SK-N-SH (cell line): ENCODE measurements around the gene PTTG1IP. TPM values are rescaled to one million over a fixed set of nuclear protein-coding genes. Genes with fewer than 3 reads are reported as not detected.

Experiments used
- CTCF ChIA-PET: fragments of 300-600, 350-600 bp; formaldehyde crosslinking; extraction: SDS; loops from one replicate; lab custom pipeline; 2021; lab: Yijun Ruan, JAX
- POLR2A ChIA-PET: fragments of 350-600 bp; sonication (Branson Sonifier 250); formaldehyde crosslinking; extraction: SDS; loops from one replicate; lab custom pipeline; 2020; ENCODE audit warnings: antibody characterized with exemption, inconsistent platforms; lab: Yijun Ruan, JAX
- DNase-seq: peaks from one replicate; pipeline ENCODE4 v3.0.0; 2012
- H2AFZ ChIP-seq: fragments of 200-600 bp; sonication (generic); 2 replicates; pipeline ENCODE4 v1.8.1; 2016; ENCODE audit warnings: antibody characterized with exemption, mild to moderate bottlenecking, low read depth
- H3F3A ChIP-seq: fragments of 200-600 bp; sonication (generic); replicated peaks from 2 replicates; pipeline ENCODE3; 2016; ENCODE audit warnings: antibody characterized with exemption, mild to moderate bottlenecking; ENCODE audit not compliant: insufficient read depth
- H3K27ac ChIP-seq, 2 experiments: fragments of 200-500 bp in 1 of 2; fragments of 200-600 bp in 1 of 2; sonication (Bioruptor generic) in 1 of 2; sonication (generic), shearing (Covaris generic) in 1 of 2; 2 replicates each; pipeline versions ENCODE4 v1.5.1 to v1.6.1; 2014 to 2016; ENCODE audit warnings: low read depth in 2 of 2, inconsistent platforms in 1 of 2, low read length in 1 of 2, mild to moderate bottlenecking in 1 of 2, mixed read lengths in 1 of 2
- H3K27me3 ChIP-seq: fragments of 200-600 bp; sonication (generic), shearing (Covaris generic); 2 replicates; pipeline ENCODE4 v1.6.1; 2016; ENCODE audit warnings: mixed run types; ENCODE audit not compliant: insufficient read depth
- H3K36me3 ChIP-seq, 2 experiments: fragments of 200-500 bp in 1 of 2; fragments of 200-600 bp in 1 of 2; sonication (Bioruptor generic) in 1 of 2; sonication (generic) in 1 of 2; replicated peaks in 1 of 2; 2 replicates each; pipeline versions ENCODE3 to v1.5.1; 2014 to 2016; ENCODE audit warnings: low read length in 1 of 2, mild to moderate bottlenecking in 1 of 2; ENCODE audit not compliant: insufficient read depth in 2 of 2, control insufficient read depth in 1 of 2
- H3K4me1 ChIP-seq, 2 experiments: fragments of 200-500 bp in 1 of 2; fragments of 200-600 bp in 1 of 2; sonication (Bioruptor generic) in 1 of 2; sonication (generic), shearing (Covaris generic) in 1 of 2; 2 replicates each; pipeline versions ENCODE4 v1.5.1 to v1.6.1; 2014 to 2016; ENCODE audit warnings: low read depth in 1 of 2, low read length in 1 of 2, mixed run types in 1 of 2; ENCODE audit not compliant: insufficient read depth in 2 of 2, control insufficient read depth in 1 of 2
- H3K4me2 ChIP-seq: fragments of 200-600 bp; sonication (generic), shearing (Covaris generic); 2 replicates; pipeline ENCODE4 v1.6.1; 2017; ENCODE audit warnings: mixed run types
- H3K4me3 ChIP-seq, 2 experiments: fragments of 200-500 bp in 1 of 2; fragments of 200-600 bp in 1 of 2; sonication (Bioruptor generic) in 1 of 2; sonication (generic), shearing (Covaris generic) in 1 of 2; 2 replicates each; pipeline versions ENCODE4 v1.5.1 to v1.8.1; 2014 to 2016; ENCODE audit warnings: low read depth in 2 of 2, inconsistent platforms in 1 of 2, low read length in 1 of 2, mild to moderate bottlenecking in 1 of 2, mixed read lengths in 1 of 2, moderate library complexity in 1 of 2
- H3K79me2 ChIP-seq: fragments of 200-600 bp; sonication (generic); 2 replicates; pipeline ENCODE4 v1.8.1; 2017; ENCODE audit warnings: mild to moderate bottlenecking; ENCODE audit not compliant: insufficient read depth
- H3K9ac ChIP-seq: fragments of 200-600 bp; sonication (generic); 2 replicates; pipeline ENCODE4 v1.6.1; 2017; ENCODE audit warnings: mixed run types
- H3K9me2 ChIP-seq: fragments of 200-600 bp; sonication (generic); 2 replicates; pipeline ENCODE4 v1.6.1; 2017; ENCODE audit warnings: mixed run types
- H3K9me3 ChIP-seq: fragments of 200-600 bp; sonication (generic); 2 replicates; pipeline ENCODE4 v1.6.1; 2017; ENCODE audit warnings: mixed run types, mild to moderate bottlenecking, moderate library complexity
- H4K20me1 ChIP-seq: fragments of 200-600 bp; sonication (generic); 2 replicates; pipeline ENCODE4 v1.6.1; 2017; ENCODE audit warnings: mild to moderate bottlenecking, mixed run types; ENCODE audit not compliant: insufficient read depth
- EZH2phosphoT487 ChIP-seq: fragments of 200-600 bp; sonication (generic); IDR thresholded peaks from 2 replicates; pipeline ENCODE4 v1.6.1; 2017; ENCODE audit warnings: low read depth, mixed run types, mild to moderate bottlenecking, antibody characterized with exemption, moderate library complexity, borderline replicate concordance
- FOXJ3 ChIP-seq: sonication (generic); formaldehyde crosslinking; IDR thresholded peaks from 2 replicates; pipeline ENCODE4 v1.5.1; 2020; ENCODE audit warnings: mild to moderate bottlenecking, missing genetic modification reagents
- FOXM1 ChIP-seq: IDR thresholded peaks from 2 replicates; pipeline ENCODE4 v1.4.0; 2012; ENCODE audit warnings: low read depth, mild to moderate bottlenecking
- JUND ChIP-seq: IDR thresholded peaks from 2 replicates; pipeline ENCODE4 v1.4.0; 2012
- MXI1 ChIP-seq: IDR thresholded peaks from 2 replicates; pipeline ENCODE4 v1.6.1; 2012; ENCODE audit warnings: mild to moderate bottlenecking, low read depth, low read length, improper control_type of control experiment
- POLR2AphosphoS5 ChIP-seq: IDR thresholded peaks from 2 replicates; pipeline ENCODE4 v1.6.1; 2012; ENCODE audit warnings: low read depth, low read length
- RAD21 ChIP-seq: IDR thresholded peaks from 2 replicates; pipeline ENCODE4 v1.6.1; 2012; ENCODE audit warnings: mild to moderate bottlenecking, low read length
- RCOR1 ChIP-seq: fragments of 150-350 bp; IDR thresholded peaks from 2 replicates; pipeline ENCODE4 v1.6.1; 2017; ENCODE audit warnings: antibody characterized with exemption, low read length
- RFX5 ChIP-seq: IDR thresholded peaks from 2 replicates; pipeline ENCODE4 v1.6.1; 2012; ENCODE audit warnings: mild to moderate bottlenecking, improper control_type of control experiment, low read length
- RXRA ChIP-seq: IDR thresholded peaks from 2 replicates; pipeline ENCODE4 v1.4.0; 2012; ENCODE audit warnings: low read depth, mild to moderate bottlenecking, borderline replicate concordance
- TCF12 ChIP-seq: IDR thresholded peaks from 2 replicates; pipeline ENCODE4 v1.4.0; 2012
- TEAD4 ChIP-seq: IDR thresholded peaks from 2 replicates; pipeline ENCODE4 v1.4.0; 2012; ENCODE audit warnings: mild to moderate bottlenecking, borderline replicate concordance; ENCODE audit not compliant: insufficient read depth
- WGBS: methylation state at CpG from one replicate; pipeline ENCODE4 v1.1.6; 2017; ENCODE audit warnings: low lambda C conversion rate; 5-methylcytosine and 5-hydroxymethylcytosine counted together
- polyA plus RNA-seq, 3 experiments: library from polyadenylated mRNA; depleted of rRNA; stranded (reverse); fragments of >200 nt; gene quantifications; 2 replicates each; pipeline ENCODE4 v1.2.3, GENCODE V29; 2012
- TF ChIP-seq, protein P1 (sequence below): fragments of 200-600 bp; sonication (generic); IDR thresholded peaks from 2 replicates; pipeline ENCODE4 v1.6.1; 2017; ENCODE audit warnings: antibody characterized with exemption, mild to moderate bottlenecking, moderate library complexity
- TF ChIP-seq, protein P2 (sequence below): fragments of 150-350 bp; IDR thresholded peaks from 2 replicates; pipeline ENCODE4 v1.6.1; 2017; ENCODE audit warnings: antibody characterized with exemption, low read length, low read depth, borderline replicate concordance

Gene PTTG1IP
- polyA plus RNA-seq, 1 of the 3 experiments (the other 2 are of a cell fraction), result 171 TPM

DNA sequence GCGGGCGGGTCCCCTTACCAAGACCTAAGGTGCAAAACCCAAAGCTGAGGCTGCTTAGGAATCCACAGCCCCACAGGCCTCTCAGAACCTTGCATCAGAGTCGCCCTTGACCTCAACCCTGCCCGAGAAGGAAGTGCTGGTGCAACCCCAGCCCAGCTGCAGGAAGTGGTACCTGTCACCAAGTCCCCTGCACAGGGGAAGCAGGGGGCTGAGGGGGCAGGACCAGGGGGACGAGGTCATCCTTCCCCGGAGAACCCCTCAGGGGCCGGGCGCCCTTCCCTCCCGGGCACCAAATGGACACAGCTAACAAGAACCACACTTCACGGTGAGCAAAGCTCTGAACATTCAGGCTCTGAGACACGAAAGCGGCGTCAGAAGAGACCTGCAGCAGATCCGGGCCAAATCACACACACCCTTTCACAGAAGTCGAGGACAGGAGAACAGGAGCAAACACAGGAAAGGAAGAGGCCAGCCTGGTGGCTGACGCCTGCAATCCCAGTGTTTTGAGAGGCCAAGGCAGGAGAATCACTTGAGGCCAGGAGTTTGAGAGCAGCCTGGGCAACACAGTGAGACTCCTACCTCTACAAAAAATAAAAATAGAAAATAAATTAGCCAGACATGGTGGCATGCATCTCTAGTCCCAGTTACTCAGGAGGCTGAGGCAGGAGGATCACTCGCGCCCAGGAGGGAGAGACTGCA lies 40.8 kb upstream of the PTTG1IP start:
- ChIA-PET POLR2A (no interaction called here), CTCF (interaction anchor here (1.1 to 2.9 kb wide), 5 partner anchors 18 to 121 kb away, joined by 3 to 8 read pairs (median 4); no protein-coding TSS in a partner anchor)
- no peak overlapping the region for H3K27ac ChIP-seq
- H3K27me3 ChIP-seq, result no peaks in the 10 kb centered on the region; the same call in 1 of the 2 replicates
- H3K79me2 ChIP-seq, result no peaks in the 10 kb centered on the region
- no peak overlapping the region for H3K4me3 ChIP-seq
- H3K36me3 ChIP-seq, result no peaks in the 10 kb centered on the region
- peaks cover 5 to 17% of the 10 kb centered on the region in 2 experiments; a peak in 2 of 4 replicates for H3K4me1 ChIP-seq
- TF ChIP-seq FOXM1 (no peak), RAD21 (no peak), FOXJ3 (CRISPR knock-in tag) (no peak), TCF12 (no peak), POLR2AphosphoS5 (no peak), RXRA (no peak), TEAD4 (no peak), RCOR1 (no peak), EZH2phosphoT487 (no peak)
- TF ChIP-seq, protein P1, sequence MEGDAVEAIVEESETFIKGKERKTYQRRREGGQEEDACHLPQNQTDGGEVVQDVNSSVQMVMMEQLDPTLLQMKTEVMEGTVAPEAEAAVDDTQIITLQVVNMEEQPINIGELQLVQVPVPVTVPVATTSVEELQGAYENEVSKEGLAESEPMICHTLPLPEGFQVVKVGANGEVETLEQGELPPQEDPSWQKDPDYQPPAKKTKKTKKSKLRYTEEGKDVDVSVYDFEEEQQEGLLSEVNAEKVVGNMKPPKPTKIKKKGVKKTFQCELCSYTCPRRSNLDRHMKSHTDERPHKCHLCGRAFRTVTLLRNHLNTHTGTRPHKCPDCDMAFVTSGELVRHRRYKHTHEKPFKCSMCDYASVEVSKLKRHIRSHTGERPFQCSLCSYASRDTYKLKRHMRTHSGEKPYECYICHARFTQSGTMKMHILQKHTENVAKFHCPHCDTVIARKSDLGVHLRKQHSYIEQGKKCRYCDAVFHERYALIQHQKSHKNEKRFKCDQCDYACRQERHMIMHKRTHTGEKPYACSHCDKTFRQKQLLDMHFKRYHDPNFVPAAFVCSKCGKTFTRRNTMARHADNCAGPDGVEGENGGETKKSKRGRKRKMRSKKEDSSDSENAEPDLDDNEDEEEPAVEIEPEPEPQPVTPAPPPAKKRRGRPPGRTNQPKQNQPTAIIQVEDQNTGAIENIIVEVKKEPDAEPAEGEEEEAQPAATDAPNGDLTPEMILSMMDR, result no peak
- TF ChIP-seq, protein P2, sequence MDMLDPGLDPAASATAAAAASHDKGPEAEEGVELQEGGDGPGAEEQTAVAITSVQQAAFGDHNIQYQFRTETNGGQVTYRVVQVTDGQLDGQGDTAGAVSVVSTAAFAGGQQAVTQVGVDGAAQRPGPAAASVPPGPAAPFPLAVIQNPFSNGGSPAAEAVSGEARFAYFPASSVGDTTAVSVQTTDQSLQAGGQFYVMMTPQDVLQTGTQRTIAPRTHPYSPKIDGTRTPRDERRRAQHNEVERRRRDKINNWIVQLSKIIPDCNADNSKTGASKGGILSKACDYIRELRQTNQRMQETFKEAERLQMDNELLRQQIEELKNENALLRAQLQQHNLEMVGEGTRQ, result no peak
- no peak overlapping the region for H3K9ac ChIP-seq
- H3K9me3 ChIP-seq, result no peaks in the 10 kb centered on the region
- no peaks in the 10 kb centered on the region for H3F3A ChIP-seq
- no peak for DNase-seq
- H3K4me2 ChIP-seq, result no peak overlapping the region
- no peaks in the 10 kb centered on the region for H3K9me2 ChIP-seq
- H2AFZ ChIP-seq, result peak overlapping the region; percentile 22; the same call in 1 of the 2 replicates
- 87% methylated on average over 9 of the region's 18 CpGs for WGBS
- H4K20me1 ChIP-seq, result no peaks in the 10 kb centered on the region

DNA sequence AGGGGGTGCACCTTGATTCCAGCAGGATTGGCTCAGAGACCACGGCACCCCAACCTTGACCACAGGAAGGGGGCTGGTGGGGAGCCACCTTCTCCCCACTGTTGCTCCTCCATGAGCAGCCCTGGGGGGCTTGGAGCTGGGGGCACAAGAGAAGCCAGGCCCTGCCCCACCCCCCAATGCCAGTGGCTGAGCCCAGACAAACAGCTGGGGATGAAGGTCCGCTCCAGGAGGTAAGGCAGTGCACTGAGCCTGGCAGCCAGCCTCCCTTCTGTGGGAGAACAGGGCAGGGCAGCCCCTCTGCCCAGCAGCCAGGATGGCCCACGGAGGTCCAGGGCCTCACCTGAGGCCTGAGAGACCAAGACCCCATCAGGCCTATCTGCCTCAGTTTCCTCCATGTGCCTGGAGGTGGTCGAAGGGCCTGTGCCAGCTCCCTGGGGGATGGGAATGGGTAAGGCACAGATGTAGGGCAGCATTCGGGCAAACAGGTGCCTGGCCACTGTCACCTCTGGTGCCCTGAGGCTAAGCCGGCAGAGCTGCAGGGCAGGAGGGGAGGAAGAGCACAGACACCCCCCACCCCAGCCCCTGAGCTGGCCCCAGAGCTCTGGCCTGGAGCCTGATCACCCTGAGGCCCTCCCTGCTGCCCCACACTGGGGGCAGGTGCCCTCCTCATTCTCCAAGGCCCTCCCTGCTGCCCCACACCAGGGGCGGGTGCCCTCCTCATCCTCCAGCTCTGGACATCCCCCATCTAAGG lies 40.1 kb upstream of the PTTG1IP start:
- Histone ChIP-seq H3K4me1 (peaks cover 5 to 17% of the 10 kb centered on the region in 2 experiments; a peak in 2 of 4 replicates), H2AFZ (no peak overlapping the region), H3K27ac (no peak overlapping the region), H3K27me3 (no peaks in the 10 kb centered on the region; the same call in 1 of the 2 replicates), H3K79me2 (no peaks in the 10 kb centered on the region), H3K9me3 (no peaks in the 10 kb centered on the region), H3K4me2 (no peak overlapping the region), H3K9me2 (no peaks in the 10 kb centered on the region), H3K4me3 (no peak overlapping the region), H3K9ac (no peak overlapping the region), H3F3A (no peaks in the 10 kb centered on the region), H4K20me1 (no peaks in the 10 kb centered on the region), H3K36me3 (no peaks in the 10 kb centered on the region)
- TF ChIP-seq, protein P1, result no peak
- TF ChIP-seq FOXM1 (no peak), RFX5 (no peak), MXI1 (no peak), JUND (no peak)
- no CpG with 5 or more reads among the region's 7 CpGs for WGBS
- POLR2A ChIA-PET, result no interaction called here
- CTCF ChIA-PET, result interaction anchor here (1.1 to 2.9 kb wide), 5 partner anchors 19 to 120 kb away, joined by 3 to 8 read pairs (median 4); no protein-coding TSS in a partner anchor
- DNase-seq, result no peak
